IMR-90 (cell line): ENCODE data around the gene IL17RE. TPM values are rescaled to one million over a fixed set of nuclear protein-coding genes. Genes with fewer than 3 reads are reported as not detected.

ENCODE experiments used
- ATAC-seq: fragments of 200-7000 bp; cut with Tn5 transposase; 2 replicates; pipeline ENCODE4 v1.9.1; 2020; ENCODE audit warnings: low read depth, mild to moderate bottlenecking, moderate library complexity
- BruUV-seq: library from RNA; stranded (reverse); fragments of 400-500 nt; replicated peaks from 2 replicates; lab custom pipeline; 2021; lab: Mats Ljungman, UMichigan
- CTCF ChIA-PET: fragments of 300-600 bp; formaldehyde crosslinking; extraction: SDS; loops from one replicate; lab custom pipeline; 2021; ENCODE audit warnings: antibody characterized with exemption; lab: Yijun Ruan, JAX
- POLR2A ChIA-PET: fragments of 300-600 bp; sonication (Branson Sonifier 250); formaldehyde crosslinking; loops from one replicate; lab custom pipeline; 2022; ENCODE audit warnings: antibody characterized with exemption; ENCODE audit not compliant: unreplicated experiment; lab: Charles Lee
- DNase-seq: peaks from one replicate; pipeline ENCODE4 v3.0.0; 2013
- H2AFZ ChIP-seq: replicated peaks from 2 replicates; pipeline ENCODE3; 2013; ENCODE audit warnings: low read length, mild to moderate bottlenecking; ENCODE audit not compliant: poor library complexity
- H2AK5ac ChIP-seq: 2 replicates; pipeline ENCODE4 v1.6.1; 2013; ENCODE audit warnings: low read depth, low read length, inconsistent platforms
- H2AK9ac ChIP-seq: replicated peaks from 2 replicates; pipeline ENCODE3; 2013; ENCODE audit warnings: mild to moderate bottlenecking, low read depth, low read length, moderate library complexity; ENCODE audit not compliant: poor library complexity
- H2BK120ac ChIP-seq: 2 replicates; pipeline ENCODE4 v1.6.1; 2013; ENCODE audit warnings: low read depth, low read length, inconsistent platforms
- H2BK15ac ChIP-seq: 3 replicates; pipeline ENCODE4 v1.6.1; 2013; ENCODE audit warnings: low read depth, low read length, inconsistent platforms
- H2BK20ac ChIP-seq: 2 replicates; pipeline ENCODE4 v1.6.1; 2013; ENCODE audit warnings: low read depth, mild to moderate bottlenecking, inconsistent platforms, low read length, moderate library complexity
- H2BK5ac ChIP-seq: 2 replicates; pipeline ENCODE4 v1.6.1; 2013; ENCODE audit warnings: mild to moderate bottlenecking, low read depth, low read length, inconsistent platforms; ENCODE audit not compliant: poor library complexity, severe bottlenecking
- H3K14ac ChIP-seq: replicated peaks from 2 replicates; pipeline ENCODE4 v1.6.1; 2013; ENCODE audit warnings: low read depth, low read length, inconsistent platforms
- H3K18ac ChIP-seq: 2 replicates; pipeline ENCODE4 v1.6.1; 2013; ENCODE audit warnings: low read depth, low read length, control low read depth
- H3K23ac ChIP-seq: 2 replicates; pipeline ENCODE4 v1.6.1; 2013; ENCODE audit warnings: low read depth, low read length, inconsistent platforms
- H3K27ac ChIP-seq: 2 replicates; pipeline ENCODE4 v1.5.1; 2013; ENCODE audit warnings: mild to moderate bottlenecking, control low read depth, low read length; ENCODE audit not compliant: insufficient read depth
- H3K27me3 ChIP-seq: 2 replicates; pipeline ENCODE4 v1.6.1; 2013; ENCODE audit warnings: low read length; ENCODE audit not compliant: control insufficient read depth, insufficient read depth
- H3K36me3 ChIP-seq: 2 replicates; pipeline ENCODE4 v1.6.1; 2013; ENCODE audit warnings: low read length, mixed read lengths; ENCODE audit not compliant: control insufficient read depth, insufficient read depth
- H3K4ac ChIP-seq: 2 replicates; pipeline ENCODE4 v1.6.1; 2013; ENCODE audit warnings: low read depth, low read length, inconsistent platforms
- H3K4me1 ChIP-seq: 2 replicates; pipeline ENCODE4 v1.6.1; 2013; ENCODE audit warnings: low read length, mixed read lengths; ENCODE audit not compliant: control insufficient read depth, insufficient read depth
- H3K4me2 ChIP-seq: 2 replicates; pipeline ENCODE4 v1.6.1; 2013; ENCODE audit warnings: low read depth, mild to moderate bottlenecking, control low read depth, low read length, moderate library complexity
- H3K4me3 ChIP-seq: 2 replicates; pipeline ENCODE4 v1.5.1; 2013; ENCODE audit warnings: low read depth, mild to moderate bottlenecking, control low read depth, low read length, moderate library complexity; ENCODE audit not compliant: insufficient read depth
- H3K56ac ChIP-seq: 2 replicates; pipeline ENCODE4 v1.6.1; 2013; ENCODE audit warnings: low read length, inconsistent platforms; ENCODE audit not compliant: insufficient read depth; ENCODE audit errors: extremely low read depth
- H3K79me1 ChIP-seq, 2 experiments: 2 replicates each; pipeline ENCODE4 v1.6.1; 2013; ENCODE audit warnings: low read length in 2 of 2, inconsistent platforms in 1 of 2, low read depth in 1 of 2
- H3K9ac ChIP-seq: 2 replicates; pipeline ENCODE4 v1.6.1; 2013; ENCODE audit warnings: low read depth, low read length, control low read depth
- H3K9me1 ChIP-seq: 2 replicates; pipeline ENCODE4 v1.6.1; 2013; ENCODE audit warnings: low read length, inconsistent platforms; ENCODE audit not compliant: insufficient read depth
- H3K9me3 ChIP-seq: 2 replicates; pipeline ENCODE4 v1.6.1; 2013; ENCODE audit warnings: low read length; ENCODE audit not compliant: control insufficient read depth, insufficient read depth
- H4K20me1 ChIP-seq: 2 replicates; pipeline ENCODE4 v1.6.1; 2013; ENCODE audit warnings: low read length, inconsistent platforms; ENCODE audit not compliant: insufficient read depth
- H4K5ac ChIP-seq: 2 replicates; pipeline ENCODE4 v1.6.1; 2013; ENCODE audit warnings: mild to moderate bottlenecking, low read depth, low read length, control low read depth
- H4K8ac ChIP-seq, 2 experiments: 2 replicates each; pipeline ENCODE4 v1.6.1; 2013; ENCODE audit warnings: low read depth in 2 of 2, low read length in 2 of 2, control low read depth in 1 of 2, inconsistent platforms in 1 of 2
- H4K91ac ChIP-seq: 2 replicates; pipeline ENCODE4 v1.6.1; 2013; ENCODE audit warnings: low read depth, low read length, inconsistent platforms; ENCODE audit not compliant: insufficient read depth
- BHLHE40 ChIP-seq: fragments of 150-350 bp; IDR thresholded peaks from 2 replicates; pipeline ENCODE4 v1.6.1; 2016; ENCODE audit warnings: mild to moderate bottlenecking, low read depth, low read length
- CEBPB ChIP-seq: IDR thresholded peaks from 2 replicates; pipeline ENCODE4 v1.6.1; 2012; ENCODE audit warnings: low read depth, low read length, improper control_type of control experiment
- CHD1 ChIP-seq: IDR thresholded peaks from 2 replicates; pipeline ENCODE4 v1.6.1; 2012; ENCODE audit warnings: low read depth, low read length, improper control_type of control experiment
- FOS ChIP-seq: fragments of 150-350 bp; IDR thresholded peaks from 2 replicates; pipeline ENCODE4 v1.6.1; 2016; ENCODE audit warnings: low read depth, low read length
- MAFK ChIP-seq: IDR thresholded peaks from 2 replicates; pipeline ENCODE4 v1.6.1; 2012; ENCODE audit warnings: low read depth, low read length, improper control_type of control experiment
- MAZ ChIP-seq: IDR thresholded peaks from 2 replicates; pipeline ENCODE4 v1.6.1; 2012; ENCODE audit warnings: low read depth, mild to moderate bottlenecking, low read length, improper control_type of control experiment, moderate library complexity, borderline replicate concordance
- MXI1 ChIP-seq: IDR thresholded peaks from 2 replicates; pipeline ENCODE4 v1.6.1; 2012; ENCODE audit warnings: low read depth, mild to moderate bottlenecking, low read length, moderate library complexity, borderline replicate concordance
- NFE2L2 ChIP-seq: fragments of 150-350 bp; IDR thresholded peaks from 2 replicates; pipeline ENCODE4 v1.6.1; 2016; ENCODE audit warnings: low read depth, mild to moderate bottlenecking, low read length
- POLR2A ChIP-seq: IDR thresholded peaks from 2 replicates; pipeline ENCODE4 v1.6.1; 2012; ENCODE audit warnings: mild to moderate bottlenecking, low read depth, low read length
- RAD21 ChIP-seq: IDR thresholded peaks from 2 replicates; pipeline ENCODE4 v1.6.1; 2012; ENCODE audit warnings: low read length, improper control_type of control experiment
- RCOR1 ChIP-seq: IDR thresholded peaks from 2 replicates; pipeline ENCODE4 v1.6.1; 2012; ENCODE audit warnings: mild to moderate bottlenecking, low read length, improper control_type of control experiment; ENCODE audit not compliant: insufficient replicate concordance
- RFX5 ChIP-seq: IDR thresholded peaks from 2 replicates; pipeline ENCODE4 v1.8.0; 2012; ENCODE audit warnings: low read depth, mild to moderate bottlenecking, low read length, moderate library complexity
- SMC3 ChIP-seq: fragments of 150-350 bp; IDR thresholded peaks from 2 replicates; pipeline ENCODE4 v1.6.1; 2016; ENCODE audit warnings: low read depth, mild to moderate bottlenecking, antibody characterized with exemption, low read length, moderate library complexity
- WGBS, 2 experiments: methylation state at CpG; one replicate each; pipeline versions ENCODE4 v1.1.5 to v1.1.7; 2013; ENCODE audit warnings: missing lambda C conversion rate in 2 of 2; ENCODE audit not compliant: insufficient read length in 1 of 2; ENCODE audit errors: extremely low coverage in 2 of 2; 5-methylcytosine and 5-hydroxymethylcytosine counted together
- dilution Hi-C: fragments of 300-500 bp; cut with HindIII; formaldehyde crosslinking; loops from one replicate; pipeline ENCODE4 v1.14.3; 2018; ENCODE audit warnings: low sequenced_read_pairs; ENCODE audit not compliant: unreplicated experiment
- in situ Hi-C: fragments of 300-500 bp; cut with MboI; formaldehyde crosslinking; loops from 3 replicates; pipeline ENCODE4 v1.14.3; 2019; ENCODE audit warnings: low sequenced_read_pairs, inconsistent platforms, mixed read lengths
- intact Hi-C: fragments of 100-400 bp; cut with micrococcal nuclease; formaldehyde crosslinking; loops from 2 replicates; pipeline ENCODE4 v1.10.0; 2022
- polyA plus RNA-seq, 3 experiments: library from polyadenylated mRNA; depleted of rRNA; stranded (reverse); fragments of >200 nt; gene quantifications; 2 replicates each; pipeline ENCODE4 v1.2.3, GENCODE V29; 2012; ENCODE audit warnings: low replicate concordance in 1 of 3
- total RNA-seq: library from RNA; depleted of rRNA; stranded (reverse); fragments of >200 nt; gene quantifications from 2 replicates; pipeline ENCODE4 v1.2.3, GENCODE V29; 2012
- TF ChIP-seq, protein P1 (sequence below): fragments of 150-350 bp; IDR thresholded peaks from 2 replicates; pipeline ENCODE4 v1.6.1; 2017; ENCODE audit warnings: mild to moderate bottlenecking, antibody characterized with exemption, low read length, low read depth
- TF ChIP-seq, protein P2 (sequence below): conservative IDR thresholded peaks from 2 replicates; pipeline ENCODE4 v1.5.1; 2012; ENCODE audit warnings: mild to moderate bottlenecking, low read depth, low read length, improper control_type of control experiment
- TF ChIP-seq, protein P3 (sequence below): fragments of 150-350 bp; IDR thresholded peaks from 2 replicates; pipeline ENCODE4 v1.6.1; 2016; ENCODE audit warnings: low read depth, mild to moderate bottlenecking, low read length, moderate library complexity, borderline replicate concordance

Gene IL17RE
- total and polyA plus RNA-seq, 2 of the 4 experiments (the other 2 are of a cell fraction) = 0.90 to 7.2 TPM

DNA sequence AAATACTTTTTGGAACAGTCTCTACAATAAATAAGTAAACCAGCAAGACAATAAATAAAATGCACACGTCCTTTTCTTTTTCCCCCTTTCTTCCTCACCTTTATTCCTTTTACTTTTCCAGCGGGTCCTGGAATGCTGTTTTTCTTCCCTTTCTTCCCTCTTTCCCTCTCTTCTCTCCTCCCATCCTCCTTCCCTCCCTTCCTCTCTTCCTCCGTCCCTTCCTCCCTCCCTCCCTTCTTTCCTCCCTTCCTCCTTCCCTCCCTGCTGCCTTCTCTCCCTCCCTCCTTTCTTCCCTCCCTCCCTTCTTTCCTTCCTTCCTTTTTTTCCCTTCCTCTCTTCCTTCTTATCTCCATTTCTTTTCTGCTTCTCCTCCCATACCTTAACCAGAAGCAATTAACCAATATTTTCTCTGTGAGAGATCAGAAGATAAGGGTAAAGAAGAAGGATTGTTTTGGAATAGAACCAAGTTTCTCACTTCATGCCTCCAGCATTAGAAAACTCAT, 3.3 kb upstream of the IL17RE start:
- no peak overlapping the region for H4K5ac ChIP-seq
- H3K4me2 ChIP-seq = no peak overlapping the region
- H3K36me3 ChIP-seq = peaks cover 2% of the 10 kb centered on the region
- ATAC-seq (no peak), DNase-seq (no peak)
- no peak overlapping the region for H2AK9ac ChIP-seq
- H3K14ac ChIP-seq = no peak overlapping the region
- no peak for TF ChIP-seq RAD21
- TF ChIP-seq, protein P1, sequence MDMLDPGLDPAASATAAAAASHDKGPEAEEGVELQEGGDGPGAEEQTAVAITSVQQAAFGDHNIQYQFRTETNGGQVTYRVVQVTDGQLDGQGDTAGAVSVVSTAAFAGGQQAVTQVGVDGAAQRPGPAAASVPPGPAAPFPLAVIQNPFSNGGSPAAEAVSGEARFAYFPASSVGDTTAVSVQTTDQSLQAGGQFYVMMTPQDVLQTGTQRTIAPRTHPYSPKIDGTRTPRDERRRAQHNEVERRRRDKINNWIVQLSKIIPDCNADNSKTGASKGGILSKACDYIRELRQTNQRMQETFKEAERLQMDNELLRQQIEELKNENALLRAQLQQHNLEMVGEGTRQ = no peak
- no peak for TF ChIP-seq SMC3
- no peak for TF ChIP-seq MAFK
- TF ChIP-seq RCOR1 = no peak
- no peak for TF ChIP-seq FOS
- TF ChIP-seq MXI1 = no peak
- TF ChIP-seq MAZ = no peak
- TF ChIP-seq RFX5 = no peak
- TF ChIP-seq BHLHE40 = no peak
- TF ChIP-seq NFE2L2 = no peak
- TF ChIP-seq CEBPB = no peak
- no peak for TF ChIP-seq POLR2A
- TF ChIP-seq CHD1 = no peak
- TF ChIP-seq, protein P2, sequence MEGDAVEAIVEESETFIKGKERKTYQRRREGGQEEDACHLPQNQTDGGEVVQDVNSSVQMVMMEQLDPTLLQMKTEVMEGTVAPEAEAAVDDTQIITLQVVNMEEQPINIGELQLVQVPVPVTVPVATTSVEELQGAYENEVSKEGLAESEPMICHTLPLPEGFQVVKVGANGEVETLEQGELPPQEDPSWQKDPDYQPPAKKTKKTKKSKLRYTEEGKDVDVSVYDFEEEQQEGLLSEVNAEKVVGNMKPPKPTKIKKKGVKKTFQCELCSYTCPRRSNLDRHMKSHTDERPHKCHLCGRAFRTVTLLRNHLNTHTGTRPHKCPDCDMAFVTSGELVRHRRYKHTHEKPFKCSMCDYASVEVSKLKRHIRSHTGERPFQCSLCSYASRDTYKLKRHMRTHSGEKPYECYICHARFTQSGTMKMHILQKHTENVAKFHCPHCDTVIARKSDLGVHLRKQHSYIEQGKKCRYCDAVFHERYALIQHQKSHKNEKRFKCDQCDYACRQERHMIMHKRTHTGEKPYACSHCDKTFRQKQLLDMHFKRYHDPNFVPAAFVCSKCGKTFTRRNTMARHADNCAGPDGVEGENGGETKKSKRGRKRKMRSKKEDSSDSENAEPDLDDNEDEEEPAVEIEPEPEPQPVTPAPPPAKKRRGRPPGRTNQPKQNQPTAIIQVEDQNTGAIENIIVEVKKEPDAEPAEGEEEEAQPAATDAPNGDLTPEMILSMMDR = no peak
- TF ChIP-seq, protein P3, sequence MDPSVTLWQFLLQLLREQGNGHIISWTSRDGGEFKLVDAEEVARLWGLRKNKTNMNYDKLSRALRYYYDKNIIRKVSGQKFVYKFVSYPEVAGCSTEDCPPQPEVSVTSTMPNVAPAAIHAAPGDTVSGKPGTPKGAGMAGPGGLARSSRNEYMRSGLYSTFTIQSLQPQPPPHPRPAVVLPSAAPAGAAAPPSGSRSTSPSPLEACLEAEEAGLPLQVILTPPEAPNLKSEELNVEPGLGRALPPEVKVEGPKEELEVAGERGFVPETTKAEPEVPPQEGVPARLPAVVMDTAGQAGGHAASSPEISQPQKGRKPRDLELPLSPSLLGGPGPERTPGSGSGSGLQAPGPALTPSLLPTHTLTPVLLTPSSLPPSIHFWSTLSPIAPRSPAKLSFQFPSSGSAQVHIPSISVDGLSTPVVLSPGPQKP = no peak
- H3K4me3 ChIP-seq = no peak overlapping the region
- no TSS peak for BruUV-seq
- intact Hi-C loops = no loop called here
- H3K23ac ChIP-seq = no peak overlapping the region
- H3K9me1 ChIP-seq = peaks cover 21% of the 10 kb centered on the region
- peaks cover 10 to 45% of the 10 kb centered on the region in 2 experiments for H3K79me1 ChIP-seq
- H2BK120ac ChIP-seq = no peak overlapping the region
- no peaks in the 10 kb centered on the region for H3K27me3 ChIP-seq
- no peak overlapping the region for H3K56ac ChIP-seq
- dilution Hi-C loops = no loop called here
- H3K4me1 ChIP-seq = peaks cover 11% of the 10 kb centered on the region
- H4K20me1 ChIP-seq = peaks cover 2% of the 10 kb centered on the region; the same call in 1 of the 2 replicates
- no peaks in the 10 kb centered on the region for H3K9me3 ChIP-seq
- no peak overlapping the region for H2AK5ac ChIP-seq
- POLR2A ChIA-PET = interaction anchor here (0.7 kb wide), 1 partner anchor 13 kb away, joined by 5 read pairs; no protein-coding TSS in a partner anchor
- H4K8ac ChIP-seq = no peak overlapping the region
- in situ Hi-C loops = no loop called here
- 69% methylated on average over 3 of the region's 3 CpGs; no CpG with 5 or more reads in 1 of the 2 experiments for WGBS, 2 experiments
- H2BK5ac ChIP-seq = no peak overlapping the region
- H2BK20ac ChIP-seq = no peak overlapping the region
- no peak overlapping the region for H4K91ac ChIP-seq
- H3K9ac ChIP-seq = no peak overlapping the region
- H2BK15ac ChIP-seq = no peak overlapping the region
- H2AFZ ChIP-seq = no peak overlapping the region
- CTCF ChIA-PET = no interaction called here
- H3K27ac ChIP-seq = no peak overlapping the region
- no peak overlapping the region for H3K4ac ChIP-seq
- H3K18ac ChIP-seq = no peak overlapping the region
